ENCODE measurements around the gene SLC22A14.

DNA sequence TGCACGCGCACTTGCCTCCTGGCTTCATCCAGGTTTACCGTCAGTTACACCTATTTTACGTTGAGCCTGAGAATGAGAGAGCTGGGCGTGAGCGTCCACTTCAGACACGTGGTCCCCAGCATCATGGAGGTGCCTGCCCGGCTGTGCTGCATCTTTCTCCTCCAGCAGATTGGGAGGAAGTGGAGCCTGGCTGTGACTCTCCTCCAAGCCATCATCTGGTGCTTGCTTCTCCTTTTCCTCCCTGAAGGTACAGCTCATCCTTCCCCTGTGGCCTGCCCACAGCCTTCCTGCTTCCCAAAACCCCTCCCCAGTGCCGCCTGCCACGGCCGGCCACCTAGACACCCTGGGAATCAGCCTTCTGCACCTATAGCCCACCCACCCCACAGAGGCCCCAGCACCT lies 31.6 kb downstream of the SLC22A14 start:
- TF ChIP-seq POLR2AphosphoS5 (IDR thresholded peaks at IDR 0.05) (no peak), EP300 (IDR thresholded peaks at IDR 0.05) (no peak), CTCF (IDR thresholded peaks at IDR 0.05) (no peak), POLR2A (IDR thresholded peaks at IDR 0.05) (no peak)
